Suppressor macrophage treated with lipopolysaccharide for 1 hour (primary cell): ENCODE measurements around the gene MRPL4.
A peak's percentile ranks its signal among the peaks of the same experiment; 100 is the strongest.
"Not testable (repeated sequence)": the region's sequence is repeated elsewhere in the genome, so short reads cannot be mapped to it uniquely, and the experiment has no call there.

ENCODE experiments used
- DNase-seq, 3 donors: peaks; one replicate each; pipeline ENCODE4 v3.0.0-alpha.2; 2020 to 2022

MRPL4 gene

DNA sequence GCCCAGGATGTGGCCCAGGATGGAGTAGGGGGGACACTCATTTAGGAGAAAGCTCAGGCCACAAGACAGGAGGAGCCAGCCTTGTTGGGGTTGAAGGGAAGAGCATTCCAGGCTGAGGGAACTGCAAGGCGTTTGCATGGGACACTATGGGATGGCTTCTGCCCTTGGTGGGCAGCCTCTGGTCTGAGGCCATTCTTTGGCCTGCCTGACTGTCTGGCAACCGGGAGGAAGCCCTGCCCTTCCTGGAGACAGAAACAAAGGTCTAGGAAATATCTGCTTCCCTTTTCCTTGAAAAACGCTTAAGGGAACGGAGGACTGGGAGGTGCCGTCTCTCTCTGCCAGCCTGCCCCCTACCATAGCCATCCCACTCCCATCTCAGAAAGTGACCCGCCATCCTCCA lies 16.1 kb downstream of the MRPL4 start:
- DNase-seq: peak in 1 of 3 donors; percentile 26

DNA sequence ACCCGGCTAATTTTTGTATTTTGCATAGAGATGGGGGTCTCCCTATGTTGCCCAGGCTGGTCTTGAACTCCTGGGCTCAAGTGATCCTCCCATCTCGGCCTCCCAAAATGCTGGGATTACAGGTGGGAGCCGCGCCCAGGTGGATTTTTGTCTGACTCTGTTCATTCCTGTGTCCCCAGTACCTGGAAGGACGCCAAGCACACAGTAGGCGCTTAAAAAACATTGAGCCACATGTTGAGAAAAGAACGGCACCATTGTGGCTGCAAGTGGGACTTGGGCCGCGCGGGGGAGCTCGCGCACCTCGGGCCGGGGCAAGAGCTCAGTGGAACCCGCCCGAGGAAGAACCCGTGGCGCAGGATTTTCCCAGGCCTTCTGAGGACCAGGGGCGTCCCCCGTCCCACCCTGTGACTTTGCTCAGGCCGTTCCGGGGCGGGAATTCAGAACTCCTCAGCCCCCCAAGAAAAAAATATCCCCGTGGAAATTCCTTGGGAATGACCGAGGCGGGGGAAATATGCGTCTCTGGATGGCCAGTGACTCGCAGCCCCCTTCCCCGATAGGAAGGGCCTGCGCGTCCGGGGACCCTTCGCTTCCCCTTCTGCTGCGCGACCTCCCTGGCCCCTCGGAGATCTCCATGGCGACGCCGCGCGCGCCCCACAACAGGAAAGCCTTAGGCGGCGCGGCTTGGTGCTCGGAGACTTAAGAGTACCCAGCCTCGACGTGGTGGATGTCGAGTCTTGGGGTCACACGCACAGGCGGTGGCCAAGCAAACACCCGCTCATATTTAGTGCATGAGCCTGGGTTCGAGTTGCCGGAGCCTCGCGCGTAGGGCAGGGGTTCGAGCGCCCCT lies 17.5 kb downstream of the MRPL4 start:
- DNase-seq: peak; percentile 99

DNA sequence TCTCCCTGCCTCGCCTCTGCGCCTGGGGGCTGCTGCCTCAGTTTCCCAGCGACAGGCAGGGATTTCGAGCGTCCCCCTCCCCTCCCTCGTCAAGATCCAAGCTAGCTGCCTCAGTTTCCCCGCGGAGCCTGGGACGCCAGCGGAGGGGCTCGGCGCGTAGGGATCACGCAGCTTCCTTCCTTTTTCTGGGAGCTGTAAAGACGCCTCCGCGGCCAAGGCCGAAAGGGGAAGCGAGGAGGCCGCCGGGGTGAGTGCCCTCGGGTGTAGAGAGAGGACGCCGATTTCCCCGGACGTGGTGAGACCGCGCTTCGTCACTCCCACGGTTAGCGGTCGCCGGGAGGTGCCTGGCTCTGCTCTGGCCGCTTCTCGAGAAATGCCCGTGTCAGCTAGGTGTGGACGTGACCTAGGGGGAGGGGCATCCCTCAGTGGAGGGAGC lies 18.2 kb downstream of the MRPL4 start:
- DNase-seq: peak; percentile 97

DNA sequence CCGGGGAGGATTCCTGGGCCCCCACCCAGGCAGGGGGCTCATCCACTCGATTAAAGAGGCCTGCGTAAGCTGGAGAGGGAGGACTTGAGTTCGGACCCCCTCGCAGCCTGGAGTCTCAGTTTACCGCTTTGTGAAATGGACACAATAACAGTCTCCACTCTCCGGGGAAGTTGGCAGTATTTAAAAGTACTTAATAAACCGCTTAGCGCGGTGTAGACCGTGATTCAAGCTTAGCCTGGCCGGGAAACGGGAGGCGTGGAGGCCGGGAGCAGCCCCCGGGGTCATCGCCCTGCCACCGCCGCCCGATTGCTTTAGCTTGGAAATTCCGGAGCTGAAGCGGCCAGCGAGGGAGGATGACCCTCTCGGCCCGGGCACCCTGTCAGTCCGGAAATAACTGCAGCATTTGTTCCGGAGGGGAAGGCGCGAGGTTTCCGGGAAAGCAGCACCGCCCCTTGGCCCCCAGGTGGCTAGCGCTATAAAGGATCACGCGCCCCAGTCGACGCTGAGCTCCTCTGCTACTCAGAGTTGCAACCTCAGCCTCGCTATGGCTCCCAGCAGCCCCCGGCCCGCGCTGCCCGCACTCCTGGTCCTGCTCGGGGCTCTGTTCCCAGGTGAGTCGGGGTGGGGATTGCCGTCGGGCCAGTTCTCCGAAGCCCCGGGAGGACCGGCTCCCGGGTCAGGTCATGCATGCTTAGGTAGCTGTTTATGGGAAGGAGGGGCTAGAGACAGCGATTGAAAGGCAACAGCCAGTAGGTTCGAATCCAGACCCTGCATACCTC lies 18.8 kb downstream of the MRPL4 start, which contains the start of gene ICAM1:
Gene ICAM1, plus strand, starts transcription at position 505 of the 779 bp plus-strand sequence. Its CDS starts 40 bp downstream, at position 545.
- peak; percentile 98 to 99 (median 99) for DNase-seq

DNA sequence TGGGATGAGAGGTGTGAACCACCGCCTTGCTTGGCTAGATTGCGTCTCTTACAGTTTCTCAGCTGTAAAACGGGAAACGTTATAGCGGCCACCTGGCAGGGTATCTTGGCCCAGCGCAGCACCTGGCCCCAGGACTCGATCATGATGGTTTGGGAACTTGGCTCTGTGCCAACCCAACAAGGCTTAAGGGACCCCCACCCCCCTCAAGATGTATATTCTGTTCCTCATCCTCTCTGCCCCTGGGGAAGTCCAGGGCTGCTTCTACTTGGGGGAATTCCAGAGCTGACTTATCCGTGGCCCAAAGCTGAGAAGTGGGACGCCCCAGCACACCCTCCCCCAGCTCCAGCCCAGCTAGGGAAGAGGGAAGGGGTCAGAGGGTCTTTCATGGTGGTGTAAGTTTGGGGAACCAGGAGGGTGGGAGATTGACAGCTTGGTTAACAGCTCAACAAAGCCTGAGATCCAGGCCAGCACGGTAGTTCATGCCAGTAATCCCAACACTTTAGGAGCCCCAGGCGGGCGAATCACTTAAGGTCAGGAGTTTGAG lies 19.6 kb downstream of the MRPL4 start:
- DNase-seq: peak; percentile 90 to 93 (median 92)

DNA sequence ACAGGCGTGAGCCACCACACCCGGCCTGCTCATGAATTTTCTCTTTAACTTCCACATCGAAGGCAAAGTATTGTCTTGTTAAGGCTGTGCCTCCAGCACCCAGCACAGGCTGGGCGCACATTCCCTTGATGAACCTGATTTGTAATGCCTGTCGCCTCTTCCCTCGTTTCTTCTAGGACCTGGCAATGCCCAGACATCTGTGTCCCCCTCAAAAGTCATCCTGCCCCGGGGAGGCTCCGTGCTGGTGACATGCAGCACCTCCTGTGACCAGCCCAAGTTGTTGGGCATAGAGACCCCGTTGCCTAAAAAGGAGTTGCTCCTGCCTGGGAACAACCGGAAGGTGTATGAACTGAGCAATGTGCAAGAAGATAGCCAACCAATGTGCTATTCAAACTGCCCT lies 22.6 kb downstream of the MRPL4 start:
- DNase-seq: peak in 1 of 3 donors; percentile 21

DNA sequence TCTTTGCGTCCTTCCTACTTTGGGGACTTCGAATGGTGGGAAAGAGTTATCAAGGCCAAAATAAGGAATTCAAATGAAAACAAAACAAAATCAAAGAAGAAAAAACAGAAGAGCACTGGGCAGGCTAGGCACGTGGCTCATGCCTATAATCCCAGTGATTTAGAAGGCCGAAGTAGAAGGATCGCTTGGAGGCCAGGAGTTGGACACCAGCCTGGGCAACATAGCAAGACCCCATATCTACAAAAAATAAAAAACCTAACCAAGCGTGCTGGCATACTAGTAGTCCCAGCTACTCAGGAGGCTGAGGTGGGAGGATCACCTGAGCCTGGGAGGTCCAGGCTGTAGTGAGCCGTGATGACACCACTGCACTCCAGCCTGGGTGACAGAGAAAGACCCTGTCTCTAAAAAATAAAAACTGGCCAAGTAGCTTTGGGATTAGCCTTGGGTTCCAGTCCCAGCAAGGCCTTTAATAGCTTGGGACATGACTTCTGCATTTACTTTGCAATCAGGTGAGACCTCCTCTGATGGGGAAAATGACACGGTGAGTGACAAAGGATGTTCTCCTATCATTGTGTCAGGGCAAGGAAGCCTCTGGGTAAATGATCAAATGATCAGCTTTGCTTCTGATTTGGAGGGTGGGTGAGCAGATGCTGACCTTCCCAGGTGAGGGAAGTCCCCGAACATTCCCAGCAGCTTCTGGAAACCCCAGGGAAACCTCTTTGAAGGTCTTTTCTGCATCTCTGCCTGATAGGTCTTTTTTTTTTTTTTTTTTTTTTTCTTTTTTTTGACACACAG lies 26.0 kb downstream of the MRPL4 start:
- DNase-seq: peak; percentile 46 to 64 (median 58)

DNA sequence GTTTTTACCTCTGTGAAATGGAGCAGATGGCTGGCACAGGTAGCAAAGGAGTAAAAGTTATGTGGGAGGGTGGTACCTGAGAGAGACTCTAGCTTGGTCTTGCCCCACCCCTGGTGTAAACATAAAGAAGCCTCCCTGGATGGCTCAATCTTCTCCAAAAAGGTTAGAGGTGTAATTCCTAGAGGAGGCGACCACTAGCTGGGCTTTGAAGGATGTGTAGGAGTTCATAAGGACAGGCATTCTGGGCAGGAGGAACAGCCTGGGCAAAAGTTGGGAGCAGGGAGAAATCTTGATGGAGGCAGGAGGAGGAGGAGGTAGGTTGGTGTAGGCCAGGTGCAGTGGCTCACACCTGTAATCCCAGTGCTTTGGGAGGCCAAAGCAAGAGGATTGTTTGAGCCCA lies 26.9 kb downstream of the MRPL4 start:
- DNase-seq: peak in 1 of 3 donors; percentile 21

DNA sequence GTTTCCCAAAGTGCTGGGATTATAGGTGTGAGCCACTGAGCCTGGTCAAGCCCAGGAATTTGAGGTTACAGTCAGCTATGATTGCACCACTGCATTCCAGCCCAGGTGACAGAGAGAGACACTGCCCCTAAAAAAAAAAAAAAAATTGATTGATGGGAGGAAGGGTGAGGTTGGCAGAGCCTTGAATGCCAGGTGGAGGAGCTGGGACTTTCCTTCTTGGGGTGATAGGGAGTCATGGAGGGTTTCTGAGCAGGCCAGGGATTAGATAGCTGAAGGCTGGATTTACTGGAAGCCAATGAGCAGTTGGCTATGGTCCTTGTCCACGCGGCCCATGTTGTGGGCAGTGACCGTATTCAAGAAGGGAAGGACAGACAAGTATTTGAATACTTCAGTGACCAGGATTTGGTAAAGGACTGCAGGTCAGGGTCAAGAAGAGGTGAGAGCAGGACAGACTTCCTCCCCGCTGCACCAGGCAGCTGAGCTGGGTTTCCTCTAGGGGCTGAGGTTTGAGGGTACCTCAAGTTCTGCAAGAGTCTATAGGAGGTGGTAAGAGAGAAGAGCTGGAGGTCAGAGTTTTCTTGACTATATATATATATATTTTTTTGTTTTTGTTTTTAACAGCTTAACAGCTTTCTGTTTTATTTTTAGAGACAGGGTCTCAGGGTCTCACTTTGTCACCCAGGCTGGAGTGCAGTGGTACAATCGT lies 27.9 kb downstream of the MRPL4 start:
- DNase-seq: peak in 2 of 3 donors; percentile 29 to 35

DNA sequence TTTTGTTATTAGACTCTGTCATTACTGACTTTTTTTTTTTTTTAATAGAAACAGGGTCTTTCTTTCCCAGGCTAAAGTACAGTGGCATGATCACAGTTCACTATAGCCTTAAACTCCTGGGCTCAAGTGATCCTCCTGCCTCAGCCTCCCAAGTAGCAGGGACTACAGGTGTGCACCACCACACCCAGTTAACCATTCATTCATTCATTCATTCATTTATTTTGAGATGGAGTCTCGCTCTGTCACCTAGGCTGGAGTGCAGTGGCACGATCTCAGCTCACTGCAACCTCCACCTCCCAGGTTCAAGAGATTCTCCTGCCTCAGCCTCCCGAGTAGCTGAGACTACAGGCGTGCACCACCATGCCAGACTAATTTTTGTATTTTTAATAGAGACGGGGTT lies 30.0 kb downstream of the MRPL4 start:
- DNase-seq: not testable (repeated sequence)

DNA sequence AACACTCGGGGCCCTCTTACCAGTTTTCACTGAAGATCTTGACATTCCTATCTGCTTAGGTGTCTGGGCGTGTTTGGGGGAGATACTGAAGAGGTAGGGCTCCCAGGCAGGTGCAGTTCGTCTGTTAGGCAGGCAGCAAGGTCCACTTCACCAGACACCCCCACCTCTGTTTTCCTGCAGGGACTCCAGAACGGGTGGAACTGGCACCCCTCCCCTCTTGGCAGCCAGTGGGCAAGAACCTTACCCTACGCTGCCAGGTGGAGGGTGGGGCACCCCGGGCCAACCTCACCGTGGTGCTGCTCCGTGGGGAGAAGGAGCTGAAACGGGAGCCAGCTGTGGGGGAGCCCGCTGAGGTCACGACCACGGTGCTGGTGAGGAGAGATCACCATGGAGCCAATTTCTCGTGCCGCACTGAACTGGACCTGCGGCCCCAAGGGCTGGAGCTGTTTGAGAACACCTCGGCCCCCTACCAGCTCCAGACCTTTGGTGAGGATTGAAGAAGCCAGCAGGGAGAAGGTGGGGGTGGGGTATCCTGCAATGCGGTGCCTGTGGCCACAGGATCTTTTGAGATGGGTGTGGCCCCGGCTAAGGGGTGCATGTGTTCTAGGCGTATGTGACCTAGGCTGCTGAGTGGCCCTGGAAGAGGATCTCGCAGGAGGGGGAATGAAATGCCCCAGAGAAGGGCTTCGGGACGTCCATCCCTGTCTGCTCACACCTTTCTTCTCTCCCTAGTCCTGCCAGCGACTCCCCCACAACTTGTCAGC lies 31.5 kb downstream of the MRPL4 start:
- peak in 2 of 3 donors; percentile 31 to 48 for DNase-seq

DNA sequence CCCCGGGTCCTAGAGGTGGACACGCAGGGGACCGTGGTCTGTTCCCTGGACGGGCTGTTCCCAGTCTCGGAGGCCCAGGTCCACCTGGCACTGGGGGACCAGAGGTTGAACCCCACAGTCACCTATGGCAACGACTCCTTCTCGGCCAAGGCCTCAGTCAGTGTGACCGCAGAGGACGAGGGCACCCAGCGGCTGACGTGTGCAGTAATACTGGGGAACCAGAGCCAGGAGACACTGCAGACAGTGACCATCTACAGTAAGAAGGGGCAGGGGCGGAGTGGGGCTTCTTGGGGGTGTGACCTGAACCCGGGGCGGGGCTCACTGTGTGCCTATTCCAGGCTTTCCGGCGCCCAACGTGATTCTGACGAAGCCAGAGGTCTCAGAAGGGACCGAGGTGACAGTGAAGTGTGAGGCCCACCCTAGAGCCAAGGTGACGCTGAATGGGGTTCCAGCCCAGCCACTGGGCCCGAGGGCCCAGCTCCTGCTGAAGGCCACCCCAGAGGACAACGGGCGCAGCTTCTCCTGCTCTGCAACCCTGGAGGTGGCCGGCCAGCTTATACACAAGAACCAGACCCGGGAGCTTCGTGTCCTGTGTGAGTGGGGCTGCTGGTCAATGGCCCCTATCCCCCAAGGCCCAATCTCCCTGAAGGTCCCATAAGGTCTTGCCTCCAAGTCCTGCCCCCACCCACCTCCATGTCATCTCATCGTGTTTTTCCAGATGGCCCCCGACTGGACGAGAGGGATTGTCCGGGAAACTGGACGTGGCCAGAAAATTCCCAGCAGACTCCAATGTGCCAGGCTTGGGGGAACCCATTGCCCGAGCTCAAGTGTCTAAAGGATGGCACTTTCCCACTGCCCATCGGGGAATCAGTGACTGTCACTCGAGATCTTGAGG lies 32.3 kb downstream of the MRPL4 start:
- DNase-seq: peak in 2 of 3 donors; percentile 31 to 50

DNA sequence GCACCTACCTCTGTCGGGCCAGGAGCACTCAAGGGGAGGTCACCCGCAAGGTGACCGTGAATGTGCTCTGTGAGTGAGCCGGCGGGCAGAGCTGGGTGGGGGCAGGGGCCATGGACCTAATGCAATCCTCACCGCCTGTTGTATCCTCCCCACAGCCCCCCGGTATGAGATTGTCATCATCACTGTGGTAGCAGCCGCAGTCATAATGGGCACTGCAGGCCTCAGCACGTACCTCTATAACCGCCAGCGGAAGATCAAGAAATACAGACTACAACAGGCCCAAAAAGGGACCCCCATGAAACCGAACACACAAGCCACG lies 32.9 kb downstream of the MRPL4 start:
- DNase-seq: no peak

DNA sequence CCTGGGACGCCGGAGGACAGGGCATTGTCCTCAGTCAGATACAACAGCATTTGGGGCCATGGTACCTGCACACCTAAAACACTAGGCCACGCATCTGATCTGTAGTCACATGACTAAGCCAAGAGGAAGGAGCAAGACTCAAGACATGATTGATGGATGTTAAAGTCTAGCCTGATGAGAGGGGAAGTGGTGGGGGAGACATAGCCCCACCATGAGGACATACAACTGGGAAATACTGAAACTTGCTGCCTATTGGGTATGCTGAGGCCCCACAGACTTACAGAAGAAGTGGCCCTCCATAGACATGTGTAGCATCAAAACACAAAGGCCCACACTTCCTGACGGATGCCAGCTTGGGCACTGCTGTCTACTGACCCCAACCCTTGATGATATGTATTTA lies 33.4 kb downstream of the MRPL4 start:
- DNase-seq: peak in 1 of 3 donors; percentile 24

DNA sequence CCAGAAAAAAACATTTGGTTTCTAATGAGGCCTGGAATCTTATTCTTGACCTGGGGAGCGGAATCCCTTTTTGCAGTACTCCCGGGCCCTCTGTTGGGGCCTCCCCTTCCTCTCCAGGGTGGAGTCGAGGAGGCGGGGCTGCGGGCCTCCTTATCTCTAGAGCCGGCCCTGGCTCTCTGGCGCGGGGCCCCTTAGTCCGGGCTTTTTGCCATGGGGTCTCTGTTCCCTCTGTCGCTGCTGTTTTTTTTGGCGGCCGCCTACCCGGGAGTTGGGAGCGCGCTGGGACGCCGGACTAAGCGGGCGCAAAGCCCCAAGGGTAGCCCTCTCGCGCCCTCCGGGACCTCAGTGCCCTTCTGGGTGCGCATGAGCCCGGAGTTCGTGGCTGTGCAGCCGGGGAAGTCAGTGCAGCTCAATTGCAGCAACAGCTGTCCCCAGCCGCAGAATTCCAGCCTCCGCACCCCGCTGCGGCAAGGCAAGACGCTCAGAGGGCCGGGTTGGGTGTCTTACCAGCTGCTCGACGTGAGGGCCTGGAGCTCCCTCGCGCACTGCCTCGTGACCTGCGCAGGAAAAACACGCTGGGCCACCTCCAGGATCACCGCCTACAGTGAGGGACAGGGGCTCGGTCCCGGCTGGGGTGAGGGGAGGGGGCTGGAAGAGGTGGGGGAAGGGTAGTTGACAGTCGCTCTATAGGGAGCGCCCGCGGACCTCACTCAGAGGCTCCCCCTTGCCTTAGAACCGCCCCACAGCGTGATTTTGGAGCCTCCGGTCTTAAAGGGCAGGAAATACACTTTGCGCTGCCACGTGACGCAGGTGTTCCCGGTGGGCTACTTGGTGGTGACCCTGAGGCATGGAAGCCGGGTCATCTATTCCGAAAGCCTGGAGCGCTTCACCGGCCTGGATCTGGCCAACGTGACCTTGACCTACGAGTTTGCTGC lies 35.1 kb downstream of the MRPL4 start, which contains the start of gene ICAM4:
Gene ICAM4, plus strand, starts transcription at position 153 of the 935 bp plus-strand sequence. Its CDS starts 58 bp downstream, at position 211.
- DNase-seq: peak; percentile 82 to 88 (median 86)

DNA sequence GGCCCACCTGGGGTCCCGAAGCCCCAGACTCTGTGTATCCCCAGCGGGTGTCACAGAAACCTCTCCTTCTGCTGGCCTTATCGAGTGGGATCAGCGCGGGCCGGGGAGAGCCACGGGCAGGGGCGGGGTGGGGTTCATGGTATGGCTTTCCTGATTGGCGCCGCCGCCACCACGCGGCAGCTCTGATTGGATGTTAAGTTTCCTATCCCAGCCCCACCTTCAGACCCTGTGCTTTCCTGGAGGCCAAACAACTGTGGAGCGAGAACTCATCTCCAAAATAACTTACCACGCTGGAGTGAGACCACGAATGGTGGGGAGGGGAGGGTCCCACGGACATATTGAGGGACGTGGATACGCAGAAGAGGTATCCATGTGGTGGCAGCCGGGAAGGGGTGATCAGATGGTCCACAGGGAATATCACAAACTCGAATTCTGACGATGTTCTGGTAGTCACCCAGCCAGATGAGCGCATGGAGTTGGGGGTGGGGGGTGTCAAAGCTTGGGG lies 36.7 kb downstream of the MRPL4 start:
- peak; percentile 76 to 87 (median 78) for DNase-seq

DNA sequence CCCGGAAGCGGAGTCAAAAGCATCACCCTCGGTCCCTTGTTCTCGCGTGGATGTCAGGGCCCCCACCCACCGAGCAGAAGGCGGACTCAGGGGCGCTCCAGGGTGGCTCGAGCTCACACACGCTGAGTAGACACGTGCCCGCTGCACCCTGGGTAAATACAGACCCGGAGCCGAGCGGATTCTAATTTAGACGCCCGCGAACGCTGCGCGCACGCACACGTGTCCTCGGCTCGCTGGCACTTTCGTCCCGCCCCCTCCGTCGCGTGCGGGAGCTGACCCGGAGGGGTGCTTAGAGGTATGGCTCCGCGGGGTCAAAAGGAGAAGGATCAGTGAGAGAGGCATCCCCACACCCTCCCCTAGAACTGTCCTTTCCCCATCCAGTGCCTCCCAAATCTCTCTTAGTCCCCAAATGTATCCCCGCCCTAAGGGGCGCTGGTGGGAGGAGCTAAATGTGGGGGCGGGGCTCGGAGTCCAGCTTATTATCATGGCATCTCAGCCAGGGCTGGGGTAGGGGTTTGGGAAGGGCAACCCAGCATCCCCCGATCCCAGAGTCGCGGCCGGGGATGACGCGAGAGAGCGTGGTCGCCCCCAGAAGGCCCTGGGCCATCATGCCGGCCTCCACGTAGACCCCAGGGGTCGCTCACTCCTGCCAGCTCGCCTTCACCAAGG lies 37.3 kb downstream of the MRPL4 start:
- DNase-seq: peak; percentile 86 to 93 (median 87)

DNA sequence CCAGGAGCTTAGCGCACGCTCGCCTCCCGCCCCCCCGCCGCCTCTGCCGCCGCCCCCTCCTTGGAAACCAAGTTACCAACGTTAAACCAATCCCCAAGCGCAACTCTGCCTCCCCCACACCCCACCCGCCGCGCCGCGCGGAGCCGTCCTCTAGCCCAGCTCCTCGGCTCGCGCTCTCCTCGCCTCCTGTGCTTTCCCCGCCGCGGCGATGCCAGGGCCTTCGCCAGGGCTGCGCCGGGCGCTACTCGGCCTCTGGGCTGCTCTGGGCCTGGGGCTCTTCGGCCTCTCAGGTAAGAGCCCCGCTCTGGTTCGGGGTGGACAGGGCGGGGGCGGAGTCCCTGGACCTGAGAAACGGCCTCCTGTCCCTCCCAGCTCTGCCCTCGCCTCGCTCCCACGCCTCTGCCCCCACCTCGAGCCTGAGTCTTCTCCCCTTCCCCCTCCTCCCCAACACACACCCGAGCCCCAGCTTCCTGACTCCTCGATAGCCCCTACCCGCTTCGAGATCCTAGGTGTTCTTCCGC lies 37.9 kb downstream of the MRPL4 start, which contains the start of gene ICAM5:
Gene ICAM5, plus strand, starts transcription at position 117 of the 521 bp plus-strand sequence. Its CDS starts 92 bp downstream, at position 209.
- peak; percentile 69 to 88 (median 70) for DNase-seq
